Activated CD4-positive, alpha-beta T cell treated with anti-CD3 and anti-CD28 coated beads, Interleukin-2, amount 50 U/mL, for 4 hours (primary cell): ENCODE data around the gene POTEJ.
"Not testable (repeated sequence)": the region's sequence is repeated elsewhere in the genome, so short reads cannot be mapped to it uniquely, and the experiment has no call there.

Experiments used
- DNase-seq, 2 experiments: peaks; one replicate each; pipeline ENCODE4 v3.0.0-alpha.2; 2020

The POTEJ gene

GRCh38 chr2:130611140-130611539, at the start of gene POTEJ:
Gene POTEJ, plus strand, starts transcription at chr2:130611440. Its CDS starts 93 bp downstream, at chr2:130611533.
- DNase-seq, result not testable (repeated sequence)

- not testable (repeated sequence) for DNase-seq
These were observed 45.1 kb upstream of the POTEJ start for GRCh38 chr2:130566165-130566564.

GRCh38 chr2:130571929-130572328, 39.3 kb upstream of the POTEJ start:
- DNase-seq, result not testable (repeated sequence)

GRCh38 chr2:130574230-130574629, 37.0 kb upstream of the POTEJ start:
- DNase-seq, result not testable (repeated sequence)

- not testable (repeated sequence) for DNase-seq
These were observed 34.9 kb upstream of the POTEJ start for GRCh38 chr2:130576209-130576784.

GRCh38 chr2:130577559-130577958, 33.7 kb upstream of the POTEJ start:
- not testable (repeated sequence) for DNase-seq

GRCh38 chr2:130579121-130579520, 32.1 kb upstream of the POTEJ start:
- not testable (repeated sequence) for DNase-seq

- not testable (repeated sequence) for DNase-seq
These were observed 29.7 kb upstream of the POTEJ start for GRCh38 chr2:130581491-130581890.

GRCh38 chr2:130582970-130583369, 28.3 kb upstream of the POTEJ start:
- not testable (repeated sequence) for DNase-seq

GRCh38 chr2:130583582-130583981, 27.7 kb upstream of the POTEJ start:
- DNase-seq, result not testable (repeated sequence)

- not testable (repeated sequence) for DNase-seq
These were observed 26.5 kb upstream of the POTEJ start for GRCh38 chr2:130584726-130585125.

GRCh38 chr2:130588688-130589458, 22.4 kb upstream of the POTEJ start:
- not testable (repeated sequence) for DNase-seq

- DNase-seq, result not testable (repeated sequence)
These were observed 20.9 kb upstream of the POTEJ start for GRCh38 chr2:130590170-130590841.

- not testable (repeated sequence) for DNase-seq
These were observed 20.3 kb upstream of the POTEJ start for GRCh38 chr2:130590842-130591359.

GRCh38 chr2:130592791-130593414, 18.3 kb upstream of the POTEJ start:
- not testable (repeated sequence) for DNase-seq

GRCh38 chr2:130594011-130594410, 17.2 kb upstream of the POTEJ start:
- DNase-seq, result not testable (repeated sequence)

- not testable (repeated sequence) for DNase-seq
These were observed 14.5 kb upstream of the POTEJ start for GRCh38 chr2:130596757-130597156.

- not testable (repeated sequence) for DNase-seq
These were observed 13.2 kb upstream of the POTEJ start for GRCh38 chr2:130597994-130598393.

GRCh38 chr2:130598463-130598862, 12.8 kb upstream of the POTEJ start:
- DNase-seq, result not testable (repeated sequence)

- DNase-seq, result not testable (repeated sequence)
These were observed 11.8 kb upstream of the POTEJ start, which contains the start of gene CFC1 for GRCh38 chr2:130599393-130599792. Gene CFC1, minus strand, starts transcription at chr2:130599575. Its CDS starts 288 bp downstream, at chr2:130599287.

GRCh38 chr2:130599926-130600325, 11.3 kb upstream of the POTEJ start:
- not testable (repeated sequence) for DNase-seq

- DNase-seq, result not testable (repeated sequence)
These were observed 9.5 kb upstream of the POTEJ start for GRCh38 chr2:130601648-130602302.
